ENCODE results near the gene ABHD1.

- no peak for TF ChIP-seq CTCF (conservative IDR thresholded peaks at IDR 0.05; ENCODE audit: low read length)
- TF ChIP-seq EZH2phosphoT487 (IDR thresholded peaks at IDR 0.05; ENCODE audit: borderline replicate concordance), result no peak
Measured at GRCh38 chr2:27130396-27130795, 6.8 kb downstream of the ABHD1 start.

Measured in Loucy (cell line).